NOMO-1 treated with DMSO at 0.1 percent for 48 hours (cell line): ENCODE data around the gene DOCK1.

Experiments used
- DNase-seq: peaks from one replicate; lab custom pipeline; 2025; ENCODE audit not compliant: unreplicated experiment; lab: John Stamatoyannopoulos, UW

DOCK1 gene

GRCh38 chr10:127129104-127129503 lies 223.9 kb downstream of the DOCK1 start:
- DNase-seq = no peak

- no peak for DNase-seq
Observed at GRCh38 chr10:127132451-127132850, 227.2 kb downstream of the DOCK1 start.

GRCh38 chr10:127133225-127133624 lies 228.0 kb downstream of the DOCK1 start:
- no peak for DNase-seq

- no peak for DNase-seq
Observed at GRCh38 chr10:127133672-127134500, 228.7 kb downstream of the DOCK1 start.

GRCh38 chr10:127135844-127136577 lies 230.8 kb downstream of the DOCK1 start:
- DNase-seq = peak; percentile 8

- DNase-seq = no peak
Observed at GRCh38 chr10:127137391-127137790, 232.2 kb downstream of the DOCK1 start.

GRCh38 chr10:127142136-127142535 lies 236.9 kb downstream of the DOCK1 start:
- DNase-seq = no peak

- no peak for DNase-seq
Observed at GRCh38 chr10:127142856-127143255, 237.6 kb downstream of the DOCK1 start.

GRCh38 chr10:127145173-127145572 lies 239.9 kb downstream of the DOCK1 start:
- DNase-seq = no peak

- DNase-seq = no peak
Observed at GRCh38 chr10:127146661-127147060, 241.4 kb downstream of the DOCK1 start.

GRCh38 chr10:127148066-127148932 lies 243.1 kb downstream of the DOCK1 start:
- no peak for DNase-seq

- DNase-seq = no peak
Observed at GRCh38 chr10:127148933-127149220, 243.6 kb downstream of the DOCK1 start.

- no peak for DNase-seq
Observed at GRCh38 chr10:127149501-127150081, 244.4 kb downstream of the DOCK1 start.

- no peak for DNase-seq
Observed at GRCh38 chr10:127150136-127150535, 244.9 kb downstream of the DOCK1 start.

- no peak for DNase-seq
Observed at GRCh38 chr10:127151541-127151940, 246.3 kb downstream of the DOCK1 start.

- DNase-seq = no peak
Observed at GRCh38 chr10:127151981-127152699, 246.9 kb downstream of the DOCK1 start.

GRCh38 chr10:127153181-127153580 lies 248.0 kb downstream of the DOCK1 start:
- DNase-seq = no peak

GRCh38 chr10:127154831-127155620 lies 249.8 kb downstream of the DOCK1 start:
- no peak for DNase-seq

- no peak for DNase-seq
Observed at GRCh38 chr10:127157089-127157488, 251.9 kb downstream of the DOCK1 start.
